Measurements from ENCODE around the gene PRM1.

GRCh38 chr16:11292076-11292748 is 11.1 kb upstream of the PRM1 start:
- TF ChIP-seq POLR2A (IDR thresholded peaks at IDR 0.05), result no peak
- no peak for TF ChIP-seq CTCF (IDR thresholded peaks at IDR 0.05)
